GF-D8 (cell line): Measurements from ENCODE around the gene EXOC6.

Experiments
- DNase-seq: peaks from one replicate; lab custom pipeline; 2025; lab: John Stamatoyannopoulos, UW

EXOC6 gene, protein sequence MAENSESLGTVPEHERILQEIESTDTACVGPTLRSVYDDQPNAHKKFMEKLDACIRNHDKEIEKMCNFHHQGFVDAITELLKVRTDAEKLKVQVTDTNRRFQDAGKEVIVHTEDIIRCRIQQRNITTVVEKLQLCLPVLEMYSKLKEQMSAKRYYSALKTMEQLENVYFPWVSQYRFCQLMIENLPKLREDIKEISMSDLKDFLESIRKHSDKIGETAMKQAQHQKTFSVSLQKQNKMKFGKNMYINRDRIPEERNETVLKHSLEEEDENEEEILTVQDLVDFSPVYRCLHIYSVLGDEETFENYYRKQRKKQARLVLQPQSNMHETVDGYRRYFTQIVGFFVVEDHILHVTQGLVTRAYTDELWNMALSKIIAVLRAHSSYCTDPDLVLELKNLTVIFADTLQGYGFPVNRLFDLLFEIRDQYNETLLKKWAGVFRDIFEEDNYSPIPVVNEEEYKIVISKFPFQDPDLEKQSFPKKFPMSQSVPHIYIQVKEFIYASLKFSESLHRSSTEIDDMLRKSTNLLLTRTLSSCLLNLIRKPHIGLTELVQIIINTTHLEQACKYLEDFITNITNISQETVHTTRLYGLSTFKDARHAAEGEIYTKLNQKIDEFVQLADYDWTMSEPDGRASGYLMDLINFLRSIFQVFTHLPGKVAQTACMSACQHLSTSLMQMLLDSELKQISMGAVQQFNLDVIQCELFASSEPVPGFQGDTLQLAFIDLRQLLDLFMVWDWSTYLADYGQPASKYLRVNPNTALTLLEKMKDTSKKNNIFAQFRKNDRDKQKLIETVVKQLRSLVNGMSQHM

DNA sequence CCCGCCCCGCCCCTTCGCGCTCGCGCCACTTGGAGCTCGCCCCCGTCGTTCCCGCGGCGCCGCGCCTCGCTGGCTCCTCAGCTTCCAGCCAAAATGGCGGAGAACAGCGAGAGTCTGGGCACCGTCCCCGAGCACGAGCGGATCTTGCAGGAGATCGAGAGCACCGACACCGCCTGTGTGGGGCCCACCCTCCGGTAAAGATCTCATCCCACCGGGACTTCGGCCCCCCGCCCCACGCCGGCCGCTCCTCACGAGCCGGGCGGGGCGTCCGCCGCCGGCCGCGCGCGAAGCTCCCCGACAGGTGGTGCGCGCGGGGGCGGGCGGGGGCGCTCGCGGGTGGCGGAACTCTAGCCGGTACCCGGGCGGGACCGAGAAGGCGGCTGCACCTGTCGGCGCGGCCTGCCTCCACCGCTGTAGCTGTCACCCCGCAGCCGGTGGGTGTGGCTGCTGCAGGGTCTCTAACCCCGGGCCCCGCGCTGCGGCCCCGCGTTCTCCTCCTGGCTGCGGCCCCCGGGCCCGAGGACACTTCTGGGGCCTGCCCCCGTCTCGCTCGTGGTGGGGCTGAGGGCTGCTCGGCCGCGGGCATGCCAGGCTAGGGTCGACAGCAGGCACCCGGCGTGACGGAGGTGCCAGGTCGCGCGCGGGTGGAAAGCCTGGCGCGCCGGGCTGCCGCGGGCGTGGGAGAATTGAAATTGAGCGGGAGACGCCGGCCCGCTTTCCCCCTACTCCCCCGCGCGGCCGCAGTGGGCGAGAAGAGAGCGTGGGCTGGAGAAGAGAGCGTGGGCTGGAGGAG lies at the start of gene EXOC6:
Gene EXOC6, plus strand, starts transcription at position 80 of the 793 bp plus-strand sequence. Its CDS starts 14 bp downstream, at position 94.
- DNase-seq, result peak; percentile 58

DNA sequence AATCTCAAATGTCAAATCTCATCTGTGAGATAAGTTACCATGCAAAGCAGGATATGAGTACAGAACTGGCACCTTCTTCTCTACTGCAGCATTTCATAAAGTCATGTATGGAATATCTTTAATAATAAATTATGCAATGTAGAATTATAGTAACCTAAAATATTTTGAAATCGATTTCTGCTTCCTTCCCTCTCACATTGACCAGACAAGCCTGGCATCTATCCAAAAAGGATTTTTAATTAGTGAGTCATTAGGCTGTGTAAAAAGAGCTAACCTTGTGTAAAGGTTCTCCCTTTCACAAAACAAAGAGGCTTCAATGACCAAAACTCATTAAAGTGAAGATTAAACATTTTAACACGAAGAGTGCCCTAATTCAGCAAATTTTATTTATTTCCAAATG lies 48.8 kb upstream of the EXOC6 start:
- DNase-seq, result no peak

- no peak for DNase-seq
Observed at GRCh38 chr10:92800134-92800733, 48.1 kb upstream of the EXOC6 start.

DNA sequence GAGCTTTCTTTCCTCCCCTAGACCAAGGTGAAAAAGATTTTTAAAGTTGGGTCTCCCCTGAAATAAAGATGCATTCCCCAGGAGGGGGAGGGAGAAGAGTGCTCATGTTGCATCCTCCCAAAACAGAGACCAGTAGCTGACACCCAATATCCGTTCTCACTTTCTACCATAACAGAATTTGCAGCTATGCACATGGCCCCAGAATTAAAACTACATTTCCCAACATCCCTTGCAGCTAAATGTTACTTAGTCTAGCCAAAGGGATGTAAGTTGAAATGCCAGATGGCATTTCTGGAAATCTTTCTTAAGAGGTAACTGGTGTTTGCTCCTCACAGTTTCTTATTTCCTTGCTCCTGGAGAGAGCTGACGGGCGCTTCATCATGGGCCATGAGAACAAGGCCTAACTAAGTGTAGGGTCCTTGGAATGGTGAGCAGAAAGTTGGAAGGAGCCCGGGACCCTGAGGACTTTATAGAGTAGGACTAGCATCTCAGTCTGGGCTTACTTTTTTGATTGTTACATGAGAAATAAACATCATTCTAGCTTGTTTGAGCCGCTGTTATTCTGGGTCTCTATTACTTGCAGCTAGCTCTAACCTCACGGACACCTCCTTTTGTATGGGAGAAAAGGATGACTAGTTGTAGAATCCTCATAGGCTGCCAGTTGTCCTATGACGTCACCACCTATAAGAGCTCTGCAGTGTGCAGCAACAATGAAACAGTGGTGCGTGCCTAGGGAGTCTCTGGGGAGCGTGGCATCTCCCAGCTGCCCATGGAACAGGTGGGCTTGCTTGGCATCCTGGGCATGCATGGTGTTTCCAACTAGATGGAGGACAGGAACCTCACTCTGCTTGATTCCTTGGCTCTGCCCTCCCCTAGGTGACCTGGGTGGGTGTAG lies 46.1 kb upstream of the EXOC6 start:
- no peak for DNase-seq

- DNase-seq, result no peak
Observed at GRCh38 chr10:92809840-92810239, 38.5 kb upstream of the EXOC6 start.

- no peak for DNase-seq
Observed at GRCh38 chr10:92810934-92811532, 37.3 kb upstream of the EXOC6 start.

DNA sequence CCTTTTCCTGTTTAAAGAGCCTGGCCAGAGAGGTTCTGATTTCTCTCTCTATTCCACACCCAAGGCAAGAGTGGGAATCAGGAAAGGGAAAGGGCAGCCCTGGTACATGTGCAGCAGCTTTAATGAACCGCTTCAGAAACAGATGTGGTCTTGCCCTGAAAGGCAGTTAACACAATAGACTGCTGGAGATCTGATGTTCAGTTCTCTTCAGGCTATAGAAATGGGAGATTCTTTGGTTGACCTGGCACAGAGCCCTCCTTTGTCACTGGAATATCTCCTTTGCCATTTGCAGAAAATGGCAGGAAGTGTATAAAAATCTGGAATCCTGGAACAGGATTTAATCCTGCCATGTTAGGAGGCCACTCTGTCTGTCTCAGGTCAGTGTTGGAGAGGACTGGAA lies 36.3 kb upstream of the EXOC6 start:
- DNase-seq, result no peak

- no peak for DNase-seq
Observed at GRCh38 chr10:92813979-92814378, 34.3 kb upstream of the EXOC6 start.

DNA sequence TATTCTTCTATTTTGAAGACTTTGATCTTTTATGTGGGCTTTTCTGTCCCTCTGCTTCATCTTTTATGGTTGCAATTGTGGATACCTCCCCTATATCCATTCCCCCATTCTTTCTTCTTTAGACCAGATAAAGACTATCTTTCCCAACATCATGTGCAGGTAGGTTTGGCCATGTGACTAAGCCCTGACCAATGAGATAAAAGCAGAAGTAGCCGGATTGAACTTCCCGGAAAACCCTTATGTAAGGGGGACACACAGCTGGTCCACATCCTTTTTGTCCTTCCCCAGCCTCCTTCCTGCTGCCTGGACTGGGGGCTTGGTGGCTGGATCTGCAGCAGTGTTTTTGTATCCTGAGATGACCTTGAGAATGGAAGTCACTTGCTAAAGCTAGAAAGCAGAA lies 33.5 kb upstream of the EXOC6 start:
- peak; percentile 9 for DNase-seq

DNA sequence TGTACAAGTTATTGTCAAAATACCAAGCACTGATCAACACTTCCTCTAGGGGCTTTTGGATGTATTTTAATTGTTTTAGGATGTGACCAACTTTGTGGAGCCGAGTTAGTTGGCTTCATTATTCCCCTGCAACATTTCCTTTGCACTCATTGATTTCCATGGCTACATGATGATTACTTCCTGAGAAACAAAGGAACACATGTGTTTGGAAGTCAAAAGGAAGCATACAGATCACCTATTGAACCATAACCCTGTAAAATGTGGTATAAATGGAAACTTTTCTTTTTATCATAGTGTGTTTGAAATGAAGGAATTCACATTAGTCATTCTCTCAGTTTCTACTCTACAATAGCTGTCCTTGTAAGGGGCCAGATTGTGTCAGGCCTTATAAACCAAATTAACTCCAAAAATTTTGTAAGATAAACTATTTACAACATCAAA lies 32.2 kb upstream of the EXOC6 start:
- no peak for DNase-seq

- DNase-seq, result peak; percentile 55
Observed at GRCh38 chr10:92822060-92822634, 26.2 kb upstream of the EXOC6 start.

DNA sequence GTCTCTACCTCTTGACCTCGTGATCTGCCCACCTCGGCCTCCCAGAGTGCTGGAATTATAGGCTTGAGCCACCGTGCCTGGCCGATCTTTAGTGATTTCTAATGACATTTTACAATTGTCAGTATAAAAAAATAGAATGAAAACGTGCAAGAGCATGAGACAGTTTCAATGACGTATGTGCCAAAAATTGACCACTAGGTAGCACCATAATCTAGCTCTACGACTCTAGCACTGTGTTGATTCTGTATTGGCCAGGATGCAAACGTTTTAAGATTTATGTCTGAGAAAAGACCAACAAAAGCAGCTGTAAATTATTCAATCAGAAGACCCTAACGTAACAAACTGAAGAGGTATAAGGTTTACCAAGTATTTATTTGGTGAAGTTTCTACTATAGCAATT lies 25.4 kb upstream of the EXOC6 start:
- peak; percentile 33 for DNase-seq

DNA sequence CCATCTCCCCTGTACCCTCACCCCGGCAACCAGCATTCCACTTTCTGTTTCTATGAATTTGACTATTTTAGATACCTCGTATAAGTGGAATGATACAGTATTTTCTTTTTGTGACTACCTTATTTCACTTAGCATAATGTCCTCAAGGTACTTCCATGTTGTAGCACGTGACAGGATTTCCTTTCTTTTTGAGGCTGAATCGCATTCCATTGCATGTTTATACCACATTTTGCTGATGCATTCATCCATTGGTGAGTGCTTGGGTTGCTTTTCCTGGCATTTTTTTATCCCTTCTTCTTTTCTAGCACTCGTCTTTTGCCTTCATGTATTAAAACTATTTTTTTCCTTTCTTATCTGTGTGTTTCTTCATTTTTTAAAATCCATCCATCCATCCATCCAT lies 22.3 kb upstream of the EXOC6 start:
- DNase-seq, result no peak

DNA sequence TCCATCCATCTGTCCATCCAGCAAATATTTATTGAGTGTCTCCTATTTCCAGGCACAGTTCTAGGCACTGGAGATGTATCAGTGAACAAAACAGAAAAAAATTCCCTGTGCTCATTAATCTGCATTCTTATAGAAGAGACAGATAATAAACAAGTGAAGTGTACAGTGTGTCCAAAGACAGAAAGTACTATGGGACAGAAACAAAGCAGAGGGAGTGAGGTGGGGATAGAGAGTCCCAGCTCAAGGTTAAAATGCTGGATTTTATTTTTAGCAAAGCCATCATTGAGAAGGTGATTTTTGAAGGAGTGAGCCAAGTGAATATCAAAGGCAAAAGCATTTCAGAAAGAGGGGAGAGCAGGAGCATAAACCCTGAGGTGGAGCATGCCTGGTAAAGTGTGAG lies 21.8 kb upstream of the EXOC6 start:
- no peak for DNase-seq

DNA sequence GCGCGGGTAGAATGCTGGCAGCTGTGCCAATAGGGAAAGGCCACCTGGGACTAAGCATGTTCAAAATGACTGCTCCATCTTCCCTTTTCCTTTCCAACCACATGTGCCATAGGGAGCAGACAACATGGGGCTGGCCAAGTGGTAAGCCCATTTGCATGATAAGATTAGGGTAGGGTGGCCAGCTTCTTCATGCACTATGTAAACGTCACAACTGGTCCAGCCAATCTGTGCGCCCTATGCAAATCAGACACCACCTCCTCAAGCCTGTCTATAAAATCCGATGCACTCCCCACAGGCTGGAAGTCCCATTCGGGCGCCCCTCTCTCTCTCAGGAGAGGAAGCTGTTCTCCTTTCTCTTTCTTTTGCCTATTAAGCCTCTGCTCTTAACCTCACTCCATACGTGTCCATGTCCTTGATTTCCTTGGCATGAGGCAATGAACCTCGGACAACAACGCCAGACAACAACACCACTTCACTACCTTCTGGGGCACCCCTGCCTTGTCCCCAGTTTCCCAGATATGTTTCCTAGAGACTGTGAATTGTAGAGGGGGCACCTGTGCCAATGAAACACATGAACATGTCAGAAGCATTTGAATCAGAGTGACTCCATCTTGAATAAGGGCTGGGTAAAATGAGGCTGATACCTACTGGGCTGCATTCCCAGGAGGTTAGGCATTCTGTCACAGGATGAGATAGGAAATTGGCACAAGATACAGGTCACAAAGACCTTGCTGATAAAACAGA lies 19.1 kb upstream of the EXOC6 start:
- no peak for DNase-seq

DNA sequence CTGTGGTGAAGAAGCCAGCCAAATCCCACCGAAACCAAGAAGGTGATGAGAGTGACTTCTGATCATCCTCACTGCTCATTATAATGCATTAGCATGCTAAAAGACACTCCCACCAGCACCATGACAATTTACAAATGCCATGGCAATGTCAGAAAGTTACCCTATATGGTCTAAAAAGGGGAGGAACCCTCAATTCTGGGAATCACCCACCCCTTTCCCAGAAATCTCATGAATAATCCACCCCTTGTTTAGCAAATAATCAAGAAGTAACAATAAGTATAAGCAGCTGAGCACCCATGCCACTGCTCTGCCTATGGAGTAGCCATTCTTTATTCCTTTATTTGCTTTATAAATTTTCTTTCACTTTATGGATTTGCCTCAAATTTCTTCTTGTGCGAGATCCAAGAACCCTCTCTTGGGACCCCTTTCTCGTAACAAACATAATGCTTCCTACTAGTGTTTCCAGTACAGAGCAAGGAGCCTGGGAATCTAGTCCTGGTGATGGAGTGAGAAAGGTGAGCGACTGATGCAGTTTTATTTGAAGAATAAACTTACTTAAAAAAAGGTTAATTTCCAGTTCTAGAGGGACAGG lies 18.4 kb upstream of the EXOC6 start:
- no peak for DNase-seq

DNA sequence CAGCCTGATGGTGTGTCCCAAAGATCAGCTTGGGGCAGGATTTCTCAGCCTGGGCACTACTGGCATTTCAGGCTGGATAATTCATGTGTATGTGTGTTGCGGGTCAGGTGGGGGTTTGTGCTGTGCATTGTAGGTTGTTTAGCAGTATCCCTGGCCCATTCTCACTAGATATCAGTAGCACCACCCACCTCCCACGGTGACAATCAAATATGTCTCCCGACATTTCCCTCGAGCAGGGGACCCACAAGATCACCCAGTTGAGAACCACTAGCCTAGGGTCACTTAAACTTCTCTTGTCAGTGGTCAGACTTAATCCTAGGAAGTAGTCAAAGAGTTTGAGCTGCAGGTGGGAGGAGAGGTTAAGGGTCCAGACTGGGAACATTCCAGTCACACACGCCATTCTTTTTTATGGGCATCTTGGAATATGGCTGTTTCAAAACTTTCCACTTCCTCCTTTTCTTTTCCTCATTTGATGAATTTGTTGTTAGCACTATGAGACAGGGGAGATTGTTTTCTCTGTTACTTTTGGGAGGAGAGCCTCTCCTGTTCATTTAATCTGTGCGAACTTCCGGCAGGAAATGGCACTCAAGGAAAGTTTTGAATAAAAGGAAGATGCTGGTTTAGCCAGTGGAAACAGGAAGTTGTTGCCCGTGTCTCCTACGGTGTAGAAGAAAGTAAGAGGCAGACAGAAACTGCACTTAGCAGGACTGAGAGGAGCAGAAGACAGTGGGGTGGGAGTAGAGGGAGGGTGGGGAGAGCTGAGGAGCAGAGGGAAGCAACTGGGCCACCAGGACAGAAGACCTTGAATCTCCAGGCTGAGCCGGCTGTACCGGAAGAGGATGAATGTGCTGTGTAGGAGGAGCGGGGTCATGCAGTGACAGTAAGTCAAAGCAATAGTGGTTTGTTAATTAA lies 17.6 kb upstream of the EXOC6 start:
- peak; percentile 83 for DNase-seq

- DNase-seq, result no peak
Observed at GRCh38 chr10:92832121-92832520, 16.2 kb upstream of the EXOC6 start.
